ENCODE measurements around the gene GHRL.

GHRL gene, protein sequence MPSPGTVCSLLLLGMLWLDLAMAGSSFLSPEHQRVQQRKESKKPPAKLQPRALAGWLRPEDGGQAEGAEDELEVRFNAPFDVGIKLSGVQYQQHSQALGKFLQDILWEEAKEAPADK

DNA sequence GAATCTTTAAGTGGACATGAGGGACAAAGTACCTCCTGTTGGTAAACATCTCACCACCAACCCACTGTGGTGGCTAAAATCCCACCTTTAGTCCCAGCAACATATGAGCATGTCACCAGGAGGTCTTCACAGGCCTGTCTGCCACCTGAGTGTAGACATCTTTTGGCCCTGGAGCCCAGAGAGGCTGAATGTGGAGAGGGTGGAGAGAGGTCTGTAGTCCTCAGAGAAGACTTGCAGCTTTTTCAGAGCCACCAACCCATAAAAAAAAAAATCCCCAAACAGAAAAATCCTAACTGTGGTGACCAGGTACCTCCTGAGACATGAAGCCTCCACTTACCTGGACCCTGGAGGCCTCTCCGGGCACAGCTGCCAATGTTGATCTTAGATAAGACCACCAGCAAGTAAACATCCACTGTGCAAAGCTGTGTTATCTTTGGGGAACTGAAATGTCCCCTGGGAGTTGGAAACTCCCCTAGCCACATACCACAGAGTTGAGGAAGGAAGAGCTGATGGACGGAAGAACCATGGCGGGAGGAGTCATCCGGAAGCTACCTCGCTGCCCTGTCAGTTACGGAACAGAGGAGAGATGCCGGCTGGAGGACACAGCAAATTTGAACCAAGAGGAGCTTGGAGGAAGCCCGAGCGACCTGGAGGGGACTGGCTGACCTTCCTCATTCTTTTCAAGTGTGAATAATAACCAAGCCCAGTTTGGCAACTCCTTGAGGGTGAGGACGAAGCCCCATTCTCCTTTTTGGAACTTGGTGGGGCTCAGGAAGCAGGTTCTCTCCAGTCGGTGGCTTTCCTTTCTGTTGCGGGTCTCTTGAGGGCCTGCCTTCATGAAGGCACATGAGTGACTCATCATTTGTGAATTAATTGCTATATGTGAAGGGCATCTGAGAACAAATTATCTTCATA lies at the start of gene GHRL:
GHRL (minus strand) TSS at position 443 of the 915 bp plus-strand sequence. CDS start 2,767 bp downstream, outside the sequence.
- peak; percentile 18 for DNase-seq

DNA sequence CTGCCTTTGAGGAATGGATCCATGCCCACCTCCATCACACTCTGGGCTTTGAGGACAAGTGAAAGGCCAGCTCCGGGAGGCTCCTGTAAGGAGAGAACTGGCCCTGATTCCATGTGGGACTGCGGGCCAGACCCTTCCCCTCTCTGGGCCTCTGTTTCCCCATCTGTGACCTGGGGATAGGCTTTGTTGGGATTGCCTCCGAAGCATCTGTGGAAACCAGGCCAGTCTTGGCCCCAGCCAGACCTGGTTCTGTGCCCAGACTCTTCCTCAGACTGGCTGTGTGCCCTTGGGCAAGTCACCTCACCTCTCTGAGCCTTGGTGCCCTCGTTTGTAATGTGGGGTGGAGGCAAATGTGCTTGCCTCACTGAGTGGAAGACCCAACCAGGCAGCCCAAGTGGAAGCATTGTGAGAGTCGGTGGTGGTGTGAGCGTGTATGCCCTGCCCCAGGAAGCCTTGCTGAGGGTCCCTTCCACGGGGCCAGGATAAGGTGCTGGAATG lies 49.2 kb upstream of the GHRL start:
- DNase-seq (no peak), ATAC-seq (no peak)

More for the DNA sequence above, at the start of gene GHRL:
- peak; percentile 54 for ATAC-seq

DNA sequence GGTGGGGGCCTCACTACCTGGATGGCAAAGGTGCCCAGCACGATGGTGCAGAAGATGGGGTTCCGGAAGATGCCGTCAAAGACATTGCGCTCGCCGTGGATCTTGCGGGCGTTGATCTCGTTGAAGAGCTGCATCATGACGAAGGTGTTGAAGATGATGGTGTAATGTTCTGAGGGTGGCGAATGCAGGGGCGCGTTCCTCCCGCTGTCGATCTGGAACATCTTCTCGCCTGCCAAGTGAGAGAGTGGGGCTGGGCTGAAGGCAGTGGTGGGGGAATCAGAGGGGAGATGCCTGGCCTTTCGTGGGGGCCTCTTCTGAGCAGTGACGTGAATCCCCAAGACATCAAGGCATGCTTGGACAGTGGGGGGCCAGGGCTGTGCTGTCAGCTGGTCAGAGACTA lies 47.7 kb upstream of the GHRL start:
- DNase-seq (no peak), ATAC-seq (no peak)

- DNase-seq (no peak), ATAC-seq (no peak)
These were observed 47.3 kb upstream of the GHRL start for GRCh38 chr3:10340046-10340445.

GRCh38 chr3:10339376-10339955 lies 46.7 kb upstream of the GHRL start:
- no peak for DNase-seq
- no peak for ATAC-seq

DNA sequence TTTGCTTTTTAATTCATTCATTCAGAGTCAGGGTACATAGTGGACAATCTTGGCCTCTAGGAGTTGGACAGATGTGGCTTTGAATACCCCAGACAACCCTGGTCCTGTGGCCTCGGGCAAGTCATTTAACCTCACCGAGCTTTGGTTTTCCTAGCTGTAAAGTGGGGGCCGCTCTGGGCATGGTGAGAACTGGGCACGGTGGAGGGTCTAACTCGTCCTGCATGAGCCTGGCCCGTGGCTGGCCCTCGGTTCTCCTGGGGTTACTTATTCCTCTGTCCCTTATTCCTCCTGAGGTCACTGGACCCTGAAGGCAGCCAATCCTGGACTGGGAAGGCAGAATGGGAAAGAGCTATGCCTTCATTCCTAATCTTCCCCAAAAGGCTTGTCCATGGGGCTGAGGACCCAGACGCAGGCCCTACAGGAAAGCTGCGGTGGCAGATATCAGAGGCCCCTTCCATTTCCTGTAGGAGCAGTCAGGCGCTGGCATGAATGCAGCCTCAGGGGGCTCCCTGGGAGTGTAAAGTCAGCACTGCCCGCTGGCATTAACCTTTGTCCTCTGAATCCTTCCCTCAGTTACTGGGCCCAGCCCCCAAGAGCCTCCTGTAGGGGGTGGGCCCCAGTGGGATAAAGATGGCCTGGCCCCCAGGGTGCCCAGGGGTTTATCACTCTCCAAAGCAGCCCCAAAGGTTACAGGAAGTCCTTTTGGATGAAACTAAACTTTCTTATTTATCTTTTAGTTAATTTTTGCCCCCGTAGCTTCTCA lies 46.0 kb upstream of the GHRL start:
- DNase-seq (no peak), ATAC-seq (no peak)

DNA sequence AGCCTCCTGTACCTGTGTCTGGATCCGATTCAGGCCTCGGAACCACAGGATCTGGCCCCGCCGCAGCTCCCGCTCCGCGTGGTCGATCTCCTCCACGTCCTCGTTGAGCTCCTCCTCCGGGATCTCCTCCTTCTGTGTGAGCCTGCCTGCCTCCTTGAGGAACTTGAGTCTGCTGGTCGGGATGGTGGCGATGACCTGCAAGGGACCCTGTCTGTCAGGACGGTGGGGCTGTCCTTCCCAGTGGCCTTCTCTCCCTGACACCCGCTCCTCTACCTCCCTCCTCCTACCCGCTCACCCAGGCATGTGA lies 45.4 kb upstream of the GHRL start:
- ATAC-seq, result no peak

DNA sequence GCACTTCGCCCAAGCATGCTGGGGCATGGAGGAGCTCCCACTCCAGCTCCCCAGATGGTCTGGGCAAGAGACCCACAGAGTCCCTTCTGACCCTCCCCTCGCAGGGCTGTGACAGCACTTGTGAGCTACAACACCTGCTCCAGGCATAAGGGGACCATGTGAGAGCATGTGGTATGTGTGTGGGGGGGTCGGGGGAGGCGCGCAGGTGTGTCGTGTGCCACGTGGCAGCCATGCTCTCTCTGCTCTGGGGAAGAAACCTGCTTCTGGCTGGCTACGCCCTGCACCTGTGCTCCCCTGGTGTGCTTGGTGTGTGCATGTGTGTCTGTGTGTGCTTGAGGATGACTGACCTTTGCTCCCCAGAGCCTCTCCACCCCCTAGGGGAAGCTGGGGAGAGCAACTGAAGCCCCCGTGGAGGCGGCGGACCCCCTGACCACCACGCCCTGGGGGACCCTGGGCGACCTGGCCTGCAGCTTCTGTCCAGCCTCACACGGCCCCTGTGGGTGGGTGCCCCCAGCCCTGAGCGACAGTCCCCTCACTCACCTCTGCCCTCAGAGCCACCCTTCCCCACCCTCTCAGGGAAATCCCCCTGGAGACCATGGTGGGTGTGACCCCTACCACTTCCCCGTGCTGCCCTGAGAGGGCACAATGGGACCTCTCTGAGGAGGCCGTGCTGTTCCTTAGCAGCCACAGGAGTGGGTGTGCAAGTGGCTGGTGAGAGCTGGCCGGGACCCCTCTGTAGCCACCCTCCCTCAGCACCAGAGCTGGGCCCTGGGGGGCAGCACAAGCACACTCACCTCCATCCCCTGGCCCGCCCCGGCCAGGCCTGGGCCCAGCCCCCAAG lies 44.8 kb upstream of the GHRL start:
- no peak for ATAC-seq
- DNase-seq, result no peak

More for the DNA sequence above, 45.4 kb upstream of the GHRL start:
- DNase-seq, result no peak

GRCh38 chr3:10336761-10337160 lies 44.0 kb upstream of the GHRL start:
- ATAC-seq, result no peak
- no peak for DNase-seq

DNA sequence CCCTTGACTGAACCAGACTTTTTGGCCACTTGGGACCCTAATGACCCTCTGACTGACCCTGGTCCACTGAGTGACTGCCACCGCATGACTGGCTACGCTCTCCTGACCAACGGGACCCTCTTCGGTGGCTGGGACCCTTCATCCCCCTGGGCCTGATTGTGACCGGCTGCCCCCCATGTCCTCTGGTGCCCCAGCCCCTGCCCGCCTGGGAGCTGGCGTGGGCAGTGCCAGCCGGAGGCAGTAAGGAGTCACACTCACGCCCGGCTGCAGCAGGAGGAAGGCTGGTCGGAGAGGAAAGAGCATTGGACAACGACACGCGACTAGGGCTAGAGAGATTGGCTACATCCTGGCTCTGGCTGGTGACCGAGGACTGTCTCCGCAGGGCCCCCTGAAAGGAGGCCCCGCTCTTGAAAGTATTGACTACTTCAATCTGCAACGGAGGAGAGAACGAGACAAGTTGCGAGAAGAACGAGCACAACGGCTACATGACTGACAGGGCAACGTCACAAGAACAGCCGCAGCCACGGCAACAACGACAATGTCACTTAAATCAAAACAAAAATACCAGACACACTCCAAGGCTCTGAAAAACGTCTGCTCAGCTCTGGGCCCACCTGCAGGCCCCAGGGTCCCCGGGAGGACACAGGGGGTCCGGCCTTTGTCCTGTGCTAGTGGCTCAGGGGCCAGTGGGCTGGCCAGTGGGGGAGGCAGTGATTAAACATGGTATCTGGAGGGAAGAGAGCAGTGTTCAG lies 43.3 kb upstream of the GHRL start:
- ATAC-seq, result no peak
- DNase-seq, result no peak

DNA sequence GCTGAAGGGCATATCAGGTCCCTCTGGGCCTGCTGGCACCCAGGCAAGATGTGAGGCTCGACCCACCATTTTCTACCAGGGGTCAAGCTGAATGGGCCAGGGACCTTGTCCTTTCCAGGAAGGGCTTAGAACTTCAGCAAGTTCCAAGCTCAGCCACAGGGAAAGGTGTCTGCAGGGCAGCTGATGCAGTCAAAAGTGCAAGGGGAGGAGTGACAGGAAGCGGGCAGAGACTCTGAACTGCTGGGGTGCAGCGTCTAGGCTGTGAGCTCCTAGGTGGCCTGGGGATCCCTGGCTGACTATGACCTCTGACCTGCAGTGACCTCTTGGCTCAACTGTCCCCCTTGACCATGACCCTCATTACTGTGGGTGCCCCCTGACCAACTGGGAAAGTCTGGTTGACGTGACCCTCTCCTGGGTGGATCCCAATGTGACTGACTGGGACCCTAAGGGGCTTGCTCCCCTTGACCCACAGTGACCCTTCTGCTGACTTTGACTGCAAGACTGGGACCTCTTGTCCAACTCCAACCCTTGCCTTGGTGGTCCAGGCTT lies 42.5 kb upstream of the GHRL start:
- DNase-seq (no peak), ATAC-seq (no peak)

DNA sequence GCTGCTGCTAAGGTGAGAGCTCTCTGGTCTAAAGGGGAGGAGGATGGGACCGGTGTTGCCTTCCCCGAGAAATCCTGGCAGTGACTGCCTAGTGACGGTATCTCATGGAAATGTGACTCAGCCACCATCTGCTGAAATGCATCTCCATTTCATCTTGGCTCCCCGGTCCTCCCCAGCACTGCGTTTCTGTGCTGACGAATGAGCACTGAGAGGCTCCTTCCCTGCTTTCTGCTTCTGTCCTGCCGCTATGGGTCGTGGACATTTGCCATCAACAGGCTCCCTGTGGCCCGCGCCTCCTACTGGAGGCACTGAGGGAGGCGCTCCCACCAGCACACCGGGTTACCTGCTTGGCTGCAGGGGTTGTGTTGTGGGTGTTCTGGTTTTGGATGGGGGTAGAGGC lies 41.7 kb upstream of the GHRL start:
- ATAC-seq (no peak), DNase-seq (no peak)

GRCh38 chr3:10334042-10334441 lies 41.3 kb upstream of the GHRL start:
- DNase-seq (no peak), ATAC-seq (no peak)

DNA sequence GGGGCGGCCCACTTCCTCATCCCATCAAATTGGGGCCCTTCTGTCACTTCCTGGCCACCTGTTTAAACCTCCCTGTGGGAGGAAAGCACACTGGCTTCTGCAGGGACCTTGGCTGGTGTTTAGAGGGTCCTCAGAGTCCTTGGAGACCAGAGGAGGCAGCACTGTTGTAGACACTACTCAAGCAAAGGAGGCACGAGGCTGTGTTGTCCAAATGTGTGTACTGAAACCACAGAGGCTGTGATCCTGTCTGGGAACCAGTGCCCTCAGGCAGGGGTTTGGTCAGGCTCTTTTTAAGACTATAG lies 40.6 kb upstream of the GHRL start:
- DNase-seq (no peak), ATAC-seq (no peak)

DNA sequence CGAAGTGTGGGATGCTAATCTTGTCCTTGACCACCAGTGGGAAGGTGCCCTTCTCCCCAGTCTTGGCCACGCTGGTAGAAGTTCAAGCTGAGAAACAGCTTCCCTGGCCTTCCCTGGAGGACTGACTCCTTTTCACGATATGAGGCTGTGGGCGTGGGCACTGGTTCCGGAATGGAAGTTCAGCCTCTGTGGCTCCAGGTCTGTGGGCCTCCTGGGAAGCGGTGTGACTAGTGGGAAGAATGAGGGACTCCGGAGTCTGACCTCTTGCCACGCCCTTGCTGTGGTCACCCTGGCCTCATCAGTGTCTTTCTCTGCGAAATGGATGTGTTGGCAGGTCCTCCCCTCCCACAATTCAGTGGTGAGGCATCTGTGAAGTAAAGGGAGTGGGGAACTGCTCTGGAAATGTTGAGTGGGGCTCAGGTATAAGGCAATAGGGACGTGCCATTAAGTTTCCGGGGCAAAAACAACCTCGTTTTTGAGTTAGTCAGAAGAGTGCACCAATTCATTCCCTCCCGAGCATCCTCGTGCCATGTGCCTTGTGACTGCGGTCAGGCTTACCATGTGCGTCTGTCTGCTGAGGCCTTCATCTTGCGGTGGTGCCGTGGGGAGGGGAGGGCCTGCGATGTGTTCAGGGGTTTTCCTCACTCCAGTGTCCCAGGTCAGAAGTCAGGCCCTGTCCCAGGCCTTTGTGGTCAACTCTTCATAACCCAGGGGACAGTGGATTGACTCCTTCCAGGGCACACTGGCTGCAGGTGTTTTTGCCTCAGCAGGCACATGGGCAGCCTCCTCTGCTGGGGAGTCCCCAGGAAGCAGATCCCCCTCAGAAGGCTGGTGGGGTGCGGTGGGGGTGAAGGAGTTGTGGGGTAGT lies 40.0 kb upstream of the GHRL start:
- DNase-seq, result no peak
- ATAC-seq, result no peak

DNA sequence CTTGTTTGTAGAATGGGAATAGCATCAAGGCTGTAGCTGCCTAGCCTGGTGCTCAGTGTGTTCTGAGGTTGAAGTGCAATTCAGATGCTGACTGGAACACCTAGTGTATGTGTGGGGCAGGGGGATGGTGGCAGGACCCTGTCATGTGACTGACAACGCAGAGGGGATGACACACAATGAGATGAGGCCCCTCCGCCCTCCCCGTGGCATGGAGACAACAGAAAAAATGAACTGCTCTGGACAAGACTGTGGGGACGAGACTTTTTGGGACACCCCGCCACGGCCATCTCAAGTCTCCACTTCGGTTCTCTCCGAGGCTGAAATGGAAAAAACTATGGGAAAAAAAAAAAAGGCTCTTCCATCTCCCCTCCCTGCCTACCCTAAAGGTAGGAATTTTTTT lies 38.6 kb upstream of the GHRL start:
- DNase-seq, result no peak
- no peak for ATAC-seq

DNA sequence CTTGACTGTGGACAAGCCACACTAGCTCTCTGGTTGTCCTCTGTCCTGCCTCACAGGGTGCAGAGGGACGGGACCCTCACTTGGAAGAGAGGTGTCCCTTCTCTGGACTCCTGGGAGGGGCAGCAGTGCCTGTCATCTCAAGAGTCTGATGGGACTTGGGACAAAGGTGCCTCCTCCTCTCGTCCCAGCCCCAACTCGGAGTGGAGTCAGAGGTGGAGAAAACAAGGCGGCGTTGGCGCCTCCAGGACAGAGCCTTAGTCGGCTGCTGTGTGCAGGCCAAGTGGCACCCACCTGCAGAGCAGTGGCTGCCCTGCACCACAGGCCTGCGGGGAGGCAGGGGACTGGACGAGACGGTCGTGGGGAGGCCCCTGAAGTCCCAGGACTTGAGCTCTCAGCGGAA lies 37.6 kb upstream of the GHRL start:
- ATAC-seq, result no peak

GRCh38 chr3:10329495-10330015 lies 36.8 kb upstream of the GHRL start:
- DNase-seq (no peak), ATAC-seq (no peak)

More for the DNA sequence above, 37.6 kb upstream of the GHRL start:
- no peak for DNase-seq

- DNase-seq (no peak), ATAC-seq (no peak)
These were observed 35.8 kb upstream of the GHRL start for GRCh38 chr3:10328460-10329071.
